IMR-90 (cell line): ENCODE results near the gene LTBP1. TPM values are rescaled to one million over a fixed set of nuclear protein-coding genes. Genes with fewer than 3 reads are reported as not detected.

ENCODE experiments used
- ATAC-seq: fragments of 200-7000 bp; cut with Tn5 transposase; 2 replicates; pipeline ENCODE4 v1.9.1; 2020; ENCODE audit warnings: low read depth, mild to moderate bottlenecking, moderate library complexity
- BruUV-seq: library from RNA; stranded (reverse); fragments of 400-500 nt; replicated peaks from 2 replicates; lab custom pipeline; 2021; lab: Mats Ljungman, UMichigan
- CTCF ChIA-PET: fragments of 300-600 bp; formaldehyde crosslinking; extraction: SDS; loops from one replicate; lab custom pipeline; 2021; ENCODE audit warnings: antibody characterized with exemption; lab: Yijun Ruan, JAX
- POLR2A ChIA-PET: fragments of 300-600 bp; sonication (Branson Sonifier 250); formaldehyde crosslinking; loops from one replicate; lab custom pipeline; 2022; ENCODE audit warnings: antibody characterized with exemption; ENCODE audit not compliant: unreplicated experiment; lab: Charles Lee
- DNase-seq: peaks from one replicate; pipeline ENCODE4 v3.0.0; 2013
- H2AFZ ChIP-seq: replicated peaks from 2 replicates; pipeline ENCODE3; 2013; ENCODE audit warnings: low read length, mild to moderate bottlenecking; ENCODE audit not compliant: poor library complexity
- H2AK5ac ChIP-seq: 2 replicates; pipeline ENCODE4 v1.6.1; 2013; ENCODE audit warnings: low read depth, low read length, inconsistent platforms
- H2AK9ac ChIP-seq: replicated peaks from 2 replicates; pipeline ENCODE3; 2013; ENCODE audit warnings: mild to moderate bottlenecking, low read depth, low read length, moderate library complexity; ENCODE audit not compliant: poor library complexity
- H2BK120ac ChIP-seq: 2 replicates; pipeline ENCODE4 v1.6.1; 2013; ENCODE audit warnings: low read depth, low read length, inconsistent platforms
- H2BK15ac ChIP-seq: 3 replicates; pipeline ENCODE4 v1.6.1; 2013; ENCODE audit warnings: low read depth, low read length, inconsistent platforms
- H2BK20ac ChIP-seq: 2 replicates; pipeline ENCODE4 v1.6.1; 2013; ENCODE audit warnings: low read depth, mild to moderate bottlenecking, inconsistent platforms, low read length, moderate library complexity
- H2BK5ac ChIP-seq: 2 replicates; pipeline ENCODE4 v1.6.1; 2013; ENCODE audit warnings: mild to moderate bottlenecking, low read depth, low read length, inconsistent platforms; ENCODE audit not compliant: poor library complexity, severe bottlenecking
- H3K14ac ChIP-seq: replicated peaks from 2 replicates; pipeline ENCODE4 v1.6.1; 2013; ENCODE audit warnings: low read depth, low read length, inconsistent platforms
- H3K18ac ChIP-seq: 2 replicates; pipeline ENCODE4 v1.6.1; 2013; ENCODE audit warnings: low read depth, low read length, control low read depth
- H3K23ac ChIP-seq: 2 replicates; pipeline ENCODE4 v1.6.1; 2013; ENCODE audit warnings: low read depth, low read length, inconsistent platforms
- H3K27ac ChIP-seq: 2 replicates; pipeline ENCODE4 v1.5.1; 2013; ENCODE audit warnings: mild to moderate bottlenecking, control low read depth, low read length; ENCODE audit not compliant: insufficient read depth
- H3K27me3 ChIP-seq: 2 replicates; pipeline ENCODE4 v1.6.1; 2013; ENCODE audit warnings: low read length; ENCODE audit not compliant: control insufficient read depth, insufficient read depth
- H3K36me3 ChIP-seq: 2 replicates; pipeline ENCODE4 v1.6.1; 2013; ENCODE audit warnings: low read length, mixed read lengths; ENCODE audit not compliant: control insufficient read depth, insufficient read depth
- H3K4ac ChIP-seq: 2 replicates; pipeline ENCODE4 v1.6.1; 2013; ENCODE audit warnings: low read depth, low read length, inconsistent platforms
- H3K4me1 ChIP-seq: 2 replicates; pipeline ENCODE4 v1.6.1; 2013; ENCODE audit warnings: low read length, mixed read lengths; ENCODE audit not compliant: control insufficient read depth, insufficient read depth
- H3K4me2 ChIP-seq: 2 replicates; pipeline ENCODE4 v1.6.1; 2013; ENCODE audit warnings: low read depth, mild to moderate bottlenecking, control low read depth, low read length, moderate library complexity
- H3K4me3 ChIP-seq: 2 replicates; pipeline ENCODE4 v1.5.1; 2013; ENCODE audit warnings: low read depth, mild to moderate bottlenecking, control low read depth, low read length, moderate library complexity; ENCODE audit not compliant: insufficient read depth
- H3K56ac ChIP-seq: 2 replicates; pipeline ENCODE4 v1.6.1; 2013; ENCODE audit warnings: low read length, inconsistent platforms; ENCODE audit not compliant: insufficient read depth; ENCODE audit errors: extremely low read depth
- H3K79me1 ChIP-seq, 2 experiments: 2 replicates each; pipeline ENCODE4 v1.6.1; 2013; ENCODE audit warnings: low read length in 2 of 2, inconsistent platforms in 1 of 2, low read depth in 1 of 2
- H3K9ac ChIP-seq: 2 replicates; pipeline ENCODE4 v1.6.1; 2013; ENCODE audit warnings: low read depth, low read length, control low read depth
- H3K9me1 ChIP-seq: 2 replicates; pipeline ENCODE4 v1.6.1; 2013; ENCODE audit warnings: low read length, inconsistent platforms; ENCODE audit not compliant: insufficient read depth
- H3K9me3 ChIP-seq: 2 replicates; pipeline ENCODE4 v1.6.1; 2013; ENCODE audit warnings: low read length; ENCODE audit not compliant: control insufficient read depth, insufficient read depth
- H4K20me1 ChIP-seq: 2 replicates; pipeline ENCODE4 v1.6.1; 2013; ENCODE audit warnings: low read length, inconsistent platforms; ENCODE audit not compliant: insufficient read depth
- H4K5ac ChIP-seq: 2 replicates; pipeline ENCODE4 v1.6.1; 2013; ENCODE audit warnings: mild to moderate bottlenecking, low read depth, low read length, control low read depth
- H4K8ac ChIP-seq, 2 experiments: 2 replicates each; pipeline ENCODE4 v1.6.1; 2013; ENCODE audit warnings: low read depth in 2 of 2, low read length in 2 of 2, control low read depth in 1 of 2, inconsistent platforms in 1 of 2
- H4K91ac ChIP-seq: 2 replicates; pipeline ENCODE4 v1.6.1; 2013; ENCODE audit warnings: low read depth, low read length, inconsistent platforms; ENCODE audit not compliant: insufficient read depth
- CEBPB ChIP-seq: IDR thresholded peaks from 2 replicates; pipeline ENCODE4 v1.6.1; 2012; ENCODE audit warnings: low read depth, low read length, improper control_type of control experiment
- WGBS, 2 experiments: methylation state at CpG; one replicate each; pipeline versions ENCODE4 v1.1.5 to v1.1.7; 2013; ENCODE audit warnings: missing lambda C conversion rate in 2 of 2; ENCODE audit not compliant: insufficient read length in 1 of 2; ENCODE audit errors: extremely low coverage in 2 of 2; 5-methylcytosine and 5-hydroxymethylcytosine counted together
- dilution Hi-C: fragments of 300-500 bp; cut with HindIII; formaldehyde crosslinking; loops from one replicate; pipeline ENCODE4 v1.14.3; 2018; ENCODE audit warnings: low sequenced_read_pairs; ENCODE audit not compliant: unreplicated experiment
- in situ Hi-C: fragments of 300-500 bp; cut with MboI; formaldehyde crosslinking; loops from 3 replicates; pipeline ENCODE4 v1.14.3; 2019; ENCODE audit warnings: low sequenced_read_pairs, inconsistent platforms, mixed read lengths
- intact Hi-C: fragments of 100-400 bp; cut with micrococcal nuclease; formaldehyde crosslinking; loops from 2 replicates; pipeline ENCODE4 v1.10.0; 2022
- polyA plus RNA-seq, 3 experiments: library from polyadenylated mRNA; depleted of rRNA; stranded (reverse); fragments of >200 nt; gene quantifications; 2 replicates each; pipeline ENCODE4 v1.2.3, GENCODE V29; 2012; ENCODE audit warnings: low replicate concordance in 1 of 3
- total RNA-seq: library from RNA; depleted of rRNA; stranded (reverse); fragments of >200 nt; gene quantifications from 2 replicates; pipeline ENCODE4 v1.2.3, GENCODE V29; 2012
- TF ChIP-seq, protein P1 (sequence below): fragments of 150-350 bp; IDR thresholded peaks from 2 replicates; pipeline ENCODE4 v1.6.1; 2016; ENCODE audit warnings: low read depth, mild to moderate bottlenecking, low read length, moderate library complexity, borderline replicate concordance

Gene LTBP1
- total and polyA plus RNA-seq, 2 of the 4 experiments (the other 2 are of a cell fraction): 235 to 326 TPM

DNA sequence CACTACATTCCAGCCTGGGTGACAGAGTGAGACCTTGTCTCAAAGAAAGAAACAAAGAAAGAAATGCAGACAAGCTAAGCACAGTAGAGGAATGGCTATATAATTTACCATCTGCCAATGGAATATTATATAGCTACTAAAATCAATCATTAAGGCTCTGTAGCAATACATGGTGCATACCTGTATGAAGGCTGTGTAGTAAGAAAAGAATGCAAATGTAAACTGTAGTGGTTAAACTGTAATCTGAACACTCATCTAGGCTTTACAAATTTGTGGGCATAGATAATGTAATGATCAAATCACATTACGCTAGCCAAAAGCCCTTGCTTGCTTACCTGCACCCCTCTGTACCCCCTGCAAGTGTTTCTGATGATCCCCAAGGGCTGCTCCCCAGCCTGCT is 230.9 kb downstream of the LTBP1 start:
- H4K5ac ChIP-seq: peak overlapping the region; percentile 38; the same call in 1 of the 2 replicates
- peak overlapping the region; percentile 27 for H2BK5ac ChIP-seq
- ChIA-PET CTCF (no interaction called here), POLR2A (no interaction called here)
- H3K9me3 ChIP-seq: no peaks in the 10 kb centered on the region
- peak; percentile 62 for DNase-seq
- peak overlapping the region; percentile 20; the same call in 1 of the 2 replicates for H3K18ac ChIP-seq
- no CpG with 5 or more reads among the region's 1 CpG for WGBS, 2 experiments
- no peak overlapping the region for H2BK20ac ChIP-seq
- H3K36me3 ChIP-seq: peaks cover 12% of the 10 kb centered on the region
- H3K79me1 ChIP-seq: peaks cover 28 to 53% of the 10 kb centered on the region in 2 experiments
- H4K8ac ChIP-seq: peak overlapping the region in 1 of 2 experiments; percentile 14; a peak in 2 of 4 replicates
- H3K4ac ChIP-seq: peak overlapping the region; percentile 57; the same call in 1 of the 2 replicates
- H4K20me1 ChIP-seq: peaks cover 8% of the 10 kb centered on the region; the same call in 1 of the 2 replicates
- no peaks in the 10 kb centered on the region for H3K27me3 ChIP-seq
- no peak overlapping the region for H3K9ac ChIP-seq
- no peak overlapping the region for H2BK15ac ChIP-seq
- dilution Hi-C loops (no loop called here), intact Hi-C loops (no loop called here), in situ Hi-C loops (no loop called here)
- 0 out of 2 replicates have a peak overlapping the region, but pooled peaks have one; percentile 19 for H3K14ac ChIP-seq
- TF ChIP-seq, protein P1, sequence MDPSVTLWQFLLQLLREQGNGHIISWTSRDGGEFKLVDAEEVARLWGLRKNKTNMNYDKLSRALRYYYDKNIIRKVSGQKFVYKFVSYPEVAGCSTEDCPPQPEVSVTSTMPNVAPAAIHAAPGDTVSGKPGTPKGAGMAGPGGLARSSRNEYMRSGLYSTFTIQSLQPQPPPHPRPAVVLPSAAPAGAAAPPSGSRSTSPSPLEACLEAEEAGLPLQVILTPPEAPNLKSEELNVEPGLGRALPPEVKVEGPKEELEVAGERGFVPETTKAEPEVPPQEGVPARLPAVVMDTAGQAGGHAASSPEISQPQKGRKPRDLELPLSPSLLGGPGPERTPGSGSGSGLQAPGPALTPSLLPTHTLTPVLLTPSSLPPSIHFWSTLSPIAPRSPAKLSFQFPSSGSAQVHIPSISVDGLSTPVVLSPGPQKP: no peak
- peak; percentile 82 for TF ChIP-seq CEBPB
- H4K91ac ChIP-seq: no peak overlapping the region
- no peak overlapping the region for H2AK5ac ChIP-seq
- H3K4me3 ChIP-seq: no peak overlapping the region
- no TSS peak for BruUV-seq
- H3K23ac ChIP-seq: no peak overlapping the region; the same call in 1 of the 2 replicates
- no peak overlapping the region for H2AK9ac ChIP-seq
- H3K27ac ChIP-seq: peak overlapping the region; percentile 33; the same call in 1 of the 2 replicates
- H3K4me2 ChIP-seq: no peak overlapping the region
- H3K9me1 ChIP-seq: peaks cover 10% of the 10 kb centered on the region
- H3K56ac ChIP-seq: no peak overlapping the region
- H3K4me1 ChIP-seq: peaks cover 11% of the 10 kb centered on the region
- H2BK120ac ChIP-seq: peak overlapping the region; percentile 34
- no peak overlapping the region for H2AFZ ChIP-seq
- peak; percentile 55 for ATAC-seq
